GM21526 (cell line): ENCODE measurements around the gene STIM1.
"Not testable (repeated sequence)": the region's sequence is repeated elsewhere in the genome, so short reads cannot be mapped to it uniquely, and the experiment has no call there.

Experiments used
- ATAC-seq: cut with Tn5 transposase; IDR thresholded peaks from one replicate; pipeline ENCODE4 v1.9.1; 2021; ENCODE audit warnings: moderate library complexity; ENCODE audit not compliant: unreplicated experiment, low FRiP score

STIM1 gene

DNA sequence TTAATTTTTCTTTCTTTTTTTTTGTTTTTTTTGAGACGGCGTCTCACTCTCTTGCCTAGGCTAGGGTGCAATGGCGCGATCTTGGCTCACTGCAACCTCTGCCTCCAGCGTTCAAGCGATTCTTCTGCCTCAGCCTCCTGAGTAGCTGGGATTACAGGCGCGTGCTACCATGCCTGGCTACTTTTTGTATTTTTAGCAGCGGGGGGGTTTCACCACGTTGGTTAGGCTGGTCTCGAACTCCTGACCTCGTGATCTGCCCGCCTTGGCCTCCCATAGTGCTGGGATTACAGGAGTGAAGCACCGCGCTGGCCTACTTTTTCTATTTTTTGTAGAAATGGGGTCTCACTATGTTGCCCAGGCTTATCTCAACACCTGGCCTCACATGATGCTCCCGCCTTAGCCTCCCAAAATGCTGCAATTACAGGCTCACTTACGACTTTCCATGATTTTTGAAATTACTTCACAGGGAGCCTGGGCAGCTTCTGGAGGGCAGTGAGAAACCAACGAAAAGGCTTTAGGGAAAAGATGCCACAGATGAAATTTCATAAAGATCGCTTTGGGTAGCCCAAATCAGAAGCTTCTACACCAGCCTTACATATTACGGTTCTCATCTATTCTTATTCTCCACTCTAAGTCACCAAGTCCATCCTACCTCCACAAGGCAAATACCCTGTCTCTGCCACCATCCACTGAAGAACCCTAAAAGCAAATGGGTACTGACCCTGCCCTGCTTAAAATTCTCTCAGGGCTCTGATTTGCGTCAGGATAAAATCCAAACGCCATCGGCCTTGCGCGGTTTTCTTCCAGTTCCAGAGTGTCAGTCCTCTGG lies 238.3 kb downstream of the STIM1 start:
- ATAC-seq: no peak

- ATAC-seq: peak; percentile 91
Measured at GRCh38 chr11:4094348-4095291, 239.2 kb downstream of the STIM1 start, which contains the start of gene RRM1. Gene RRM1, plus strand, starts transcription at chr11:4094799. Its CDS starts 214 bp downstream, at chr11:4095013.

DNA sequence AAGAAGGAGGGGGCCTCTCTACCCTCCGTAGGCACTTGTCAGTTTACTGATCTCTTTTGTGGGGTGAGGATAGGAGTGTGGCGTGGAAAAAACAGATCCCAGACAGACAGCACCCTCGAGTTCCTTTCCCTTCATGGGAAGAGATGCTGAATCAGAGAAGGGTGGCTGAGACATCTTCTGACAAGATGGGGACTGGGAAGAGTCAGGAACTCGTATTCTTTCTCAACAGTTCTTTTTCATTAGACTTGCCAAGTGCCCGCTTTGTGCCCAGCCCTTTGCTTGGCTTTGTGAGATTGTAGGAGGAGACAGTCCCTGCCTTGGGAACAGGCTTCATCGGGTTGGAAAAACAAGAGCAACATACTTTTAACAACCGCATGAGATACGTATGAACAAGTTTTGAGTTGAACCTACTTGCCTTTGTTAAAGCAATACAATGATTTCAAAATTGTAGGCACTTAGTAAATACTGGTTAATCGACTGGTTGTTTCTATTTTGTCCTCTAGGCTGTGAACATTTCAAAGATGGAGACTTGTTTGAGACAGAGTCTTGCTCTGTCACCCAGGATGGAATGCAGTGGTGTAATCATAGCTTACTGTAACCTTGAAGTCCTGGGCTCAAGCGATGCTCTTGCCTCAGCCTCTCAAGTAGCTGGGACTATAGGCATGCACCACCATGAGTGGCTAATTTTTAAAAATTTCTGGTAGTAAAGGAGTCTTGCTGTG lies 240.2 kb downstream of the STIM1 start:
- no peak for ATAC-seq

DNA sequence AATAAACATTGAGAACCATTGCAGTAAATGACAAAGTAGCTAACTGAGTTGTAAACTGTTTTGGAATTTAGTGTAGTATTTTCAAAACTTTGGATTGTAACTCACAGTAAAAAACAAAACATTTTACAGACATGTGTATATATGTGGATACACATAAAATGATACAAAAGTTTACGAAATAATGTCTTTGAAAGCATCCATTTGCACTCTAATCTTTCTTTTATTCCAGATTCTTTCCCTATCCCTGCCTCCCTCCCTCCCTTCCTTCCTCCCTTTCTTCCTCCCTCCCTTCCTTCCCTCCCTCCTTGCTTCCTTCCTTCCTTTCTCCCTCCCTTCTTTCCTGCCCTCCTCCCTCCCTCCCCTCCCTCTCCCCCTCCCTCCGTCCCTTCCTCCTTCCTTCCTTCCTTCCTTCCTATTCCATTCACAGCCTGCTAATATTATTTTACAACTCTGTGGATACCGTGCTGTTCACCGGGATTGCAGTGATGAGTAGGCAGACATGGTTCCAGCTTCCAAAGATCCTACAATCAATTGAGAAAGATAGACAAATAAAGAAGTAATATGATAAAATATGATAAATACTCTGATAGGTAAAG lies 242.7 kb downstream of the STIM1 start:
- ATAC-seq: no peak

DNA sequence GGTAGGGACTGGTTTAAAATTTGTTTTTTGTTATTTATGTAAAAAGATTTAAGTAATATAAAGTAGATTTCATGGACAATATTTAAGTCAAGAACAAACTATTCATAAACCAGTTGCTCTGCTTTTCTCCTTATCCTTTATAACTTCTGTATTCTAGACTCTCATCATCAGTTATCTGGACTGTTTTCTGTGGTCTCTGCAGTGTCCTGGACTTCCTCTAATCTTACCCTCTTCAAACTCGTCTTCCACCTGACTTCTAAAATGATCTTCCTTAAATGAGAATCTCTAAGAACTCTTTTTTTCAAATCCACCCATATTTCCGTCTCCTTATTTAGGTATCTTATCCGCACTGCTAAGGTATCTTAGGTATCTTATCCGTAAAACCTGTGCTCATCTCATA lies 247.2 kb downstream of the STIM1 start:
- no peak for ATAC-seq

GRCh38 chr11:4103269-4103668 lies 247.8 kb downstream of the STIM1 start:
- no peak for ATAC-seq

DNA sequence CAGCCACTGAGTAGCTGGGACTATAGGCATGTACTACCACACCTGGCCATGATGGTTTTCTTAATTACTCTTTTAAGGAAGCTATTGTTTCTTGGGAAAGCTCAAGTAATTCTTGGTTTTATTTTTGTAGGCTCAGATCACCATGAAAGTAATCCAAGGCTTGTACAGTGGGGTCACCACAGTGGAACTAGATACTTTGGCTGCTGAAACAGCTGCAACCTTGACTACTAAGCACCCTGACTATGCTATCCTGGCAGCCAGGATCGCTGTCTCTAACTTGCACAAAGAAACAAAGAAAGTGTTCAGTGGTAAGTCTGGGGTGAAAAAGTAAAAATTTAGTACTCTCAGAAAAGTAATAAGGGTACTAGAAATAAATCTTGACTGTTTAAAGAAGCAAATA lies 250.5 kb downstream of the STIM1 start:
- ATAC-seq: no peak

- ATAC-seq: no peak
Measured at GRCh38 chr11:4111834-4112233, 256.4 kb downstream of the STIM1 start.

DNA sequence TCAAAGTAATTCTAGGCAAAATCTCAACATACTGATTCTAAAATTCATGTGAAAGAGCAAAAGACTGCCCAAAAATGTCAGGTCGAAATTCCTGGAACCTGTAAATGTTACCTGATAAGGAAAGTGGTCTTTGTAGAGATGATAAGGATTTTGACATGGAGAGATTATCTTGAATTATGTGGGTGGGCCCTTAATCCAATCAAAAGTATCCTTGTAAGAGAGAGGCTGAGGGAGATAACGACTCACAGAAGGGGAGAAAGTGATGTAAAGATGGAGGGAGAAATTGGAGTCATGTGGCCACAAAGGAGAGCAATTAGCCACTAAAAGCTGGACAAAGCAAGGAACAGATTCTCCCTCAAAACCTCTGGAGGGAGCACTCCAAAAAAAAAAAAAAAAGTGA lies 259.7 kb downstream of the STIM1 start:
- no peak for ATAC-seq

DNA sequence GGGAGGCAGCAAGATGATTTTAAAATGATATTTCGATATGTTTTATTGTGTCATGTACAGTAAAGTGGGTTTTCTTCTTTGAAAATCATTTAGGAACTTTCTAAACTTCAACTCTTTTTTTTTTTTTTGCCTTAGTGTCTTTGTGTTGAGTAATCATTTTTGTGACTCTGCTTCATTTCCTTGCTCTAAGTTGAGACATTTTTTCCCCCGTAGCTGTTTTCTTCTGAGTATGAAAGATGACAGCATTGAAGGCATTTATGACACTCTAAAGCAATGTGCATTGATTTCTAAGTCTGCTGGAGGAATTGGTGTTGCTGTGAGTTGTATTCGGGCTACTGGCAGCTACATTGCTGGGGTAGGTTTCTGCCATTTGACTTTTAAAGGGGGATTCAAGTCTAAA lies 262.6 kb downstream of the STIM1 start:
- no peak for ATAC-seq

DNA sequence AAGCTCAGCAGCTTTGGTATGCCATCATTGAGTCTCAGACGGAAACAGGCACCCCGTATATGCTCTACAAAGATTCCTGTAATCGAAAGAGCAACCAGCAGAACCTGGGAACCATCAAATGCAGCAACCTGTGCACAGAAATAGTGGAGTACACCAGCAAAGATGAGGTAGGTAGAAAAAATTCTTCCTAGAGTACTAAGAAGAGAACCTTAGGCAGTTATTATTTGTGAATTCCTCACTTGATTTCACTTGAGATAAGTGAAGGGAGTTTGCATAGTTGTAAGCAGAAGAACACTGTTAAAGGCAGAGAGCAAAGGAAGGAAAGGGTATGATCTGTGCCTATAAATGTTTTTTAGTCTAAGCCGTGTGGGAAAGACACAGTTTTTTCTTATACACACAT lies 267.8 kb downstream of the STIM1 start:
- ATAC-seq: no peak

DNA sequence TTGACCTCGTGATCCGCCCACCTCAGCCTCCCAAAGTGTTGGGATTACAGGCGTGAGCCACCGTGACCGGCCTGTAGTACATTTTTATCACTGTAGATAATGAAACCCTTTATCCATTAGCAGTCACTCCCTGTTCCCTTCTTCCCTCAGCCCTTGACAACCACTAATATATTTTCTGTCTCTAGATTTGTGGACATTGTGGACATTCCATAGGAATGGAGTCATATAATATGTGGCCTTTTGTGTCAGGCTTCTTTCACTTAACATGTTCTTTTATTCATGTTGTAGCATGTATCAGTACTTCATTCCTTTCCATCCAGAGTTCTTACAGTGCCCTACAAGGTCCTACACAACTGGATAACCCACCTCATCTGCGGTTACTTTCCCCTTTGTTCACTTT lies 269.7 kb downstream of the STIM1 start:
- ATAC-seq: no peak

DNA sequence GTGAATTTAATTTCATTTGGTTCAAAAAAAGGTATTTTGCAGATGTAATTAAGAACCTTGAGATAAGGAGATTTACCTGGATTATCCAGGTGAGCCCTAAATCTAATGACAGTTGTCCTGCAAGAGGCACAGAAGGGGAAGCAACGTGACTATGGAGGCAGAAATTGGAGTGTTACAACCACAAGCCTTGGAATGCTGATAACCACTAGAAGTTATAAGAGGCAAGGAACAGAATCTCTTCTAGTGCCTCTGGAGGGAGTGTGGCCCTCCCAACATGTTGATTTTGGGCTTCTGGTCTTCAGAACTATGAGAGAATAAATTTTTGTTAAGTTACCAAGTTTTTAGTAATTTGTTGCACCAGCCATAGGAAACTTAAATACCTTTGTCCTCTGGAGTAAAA lies 271.9 kb downstream of the STIM1 start:
- ATAC-seq: no peak

- not testable (repeated sequence) for ATAC-seq
Measured at GRCh38 chr11:4130219-4130618, 274.8 kb downstream of the STIM1 start.

GRCh38 chr11:4134806-4135205 lies 279.3 kb downstream of the STIM1 start:
- ATAC-seq: no peak

GRCh38 chr11:4138497-4138896 lies 283.0 kb downstream of the STIM1 start:
- ATAC-seq: no peak

- ATAC-seq: no peak
Measured at GRCh38 chr11:4140067-4140636, 284.7 kb downstream of the STIM1 start.
